HepG2 (cell line): ENCODE results near the gene STX10. TPM values are rescaled to one million over a fixed set of nuclear protein-coding genes. Genes with fewer than 3 reads are reported as not detected.

ENCODE experiments used
- ATAC-seq: fragments of 200-7000 bp; cut with Tn5 transposase; 3 replicates; pipeline ENCODE4 v1.9.1; 2020; ENCODE audit warnings: mild to moderate bottlenecking, moderate library complexity
- BruUV-seq: library from RNA; stranded (reverse); fragments of 400-500 nt; replicated peaks from 2 replicates; lab custom pipeline; 2021; lab: Mats Ljungman, UMichigan
- CTCF ChIA-PET: fragments of 300-600 bp; formaldehyde crosslinking; extraction: SDS; loops from one replicate; lab custom pipeline; 2021; ENCODE audit warnings: low total read pairs, inconsistent platforms, low intra/inter-chr PET ratio; lab: Yijun Ruan, JAX
- POLR2A ChIA-PET: fragments of 350-600 bp; sonication (Branson Sonifier 250); formaldehyde crosslinking; loops from one replicate; lab custom pipeline; 2020; ENCODE audit warnings: antibody characterized with exemption, inconsistent platforms; lab: Yijun Ruan, JAX
- DNase-seq: peaks from one replicate; pipeline ENCODE4 v3.0.0-alpha.2; 2015; ENCODE audit warnings: low spot score
- FAIRE-seq: peaks from 3 replicates; lab custom pipeline; 2011; peaks lifted over from hg19 to GRCh38; lab: Jason Lieb, UNC
- H2AFZ ChIP-seq: one replicate; pipeline ENCODE4 v1.6.1; 2011; ENCODE audit warnings: low read length, inconsistent platforms
- H3K27ac ChIP-seq: fragments of 300-600 bp; 3 replicates; pipeline ENCODE4 v1.8.0; 2011; ENCODE audit warnings: mixed run types, mild to moderate bottlenecking, mixed read lengths, low read length, inconsistent platforms; ENCODE audit not compliant: insufficient read depth; ENCODE audit errors: extremely low read length
- H3K27me3 ChIP-seq, 2 experiments: fragments of 200-600 bp in 1 of 2; 2 replicates in 1 of 2; 3 replicates in 1 of 2; pipeline versions ENCODE4 v1.6.0 to v1.8.0; 2011; ENCODE audit warnings: low read length in 2 of 2, mild to moderate bottlenecking in 2 of 2, moderate library complexity in 2 of 2, inconsistent platforms in 1 of 2; ENCODE audit not compliant: insufficient read depth in 2 of 2, control insufficient read depth in 1 of 2
- H3K36me3 ChIP-seq, 2 experiments: fragments of 200-600 bp in 1 of 2; replicated peaks in 1 of 2; 2 replicates in 1 of 2; 3 replicates in 1 of 2; pipeline versions ENCODE4 v1.5.1 to v1.8.0; 2011; ENCODE audit warnings: low read length in 2 of 2, inconsistent platforms in 1 of 2; ENCODE audit not compliant: insufficient read depth in 2 of 2, control insufficient read depth in 1 of 2
- H3K4me1 ChIP-seq: 2 replicates; pipeline ENCODE4 v1.5.1; 2012; ENCODE audit warnings: low read length, inconsistent platforms; ENCODE audit not compliant: insufficient read depth
- H3K4me2 ChIP-seq: 2 replicates; pipeline ENCODE4 v1.6.0; 2011; ENCODE audit warnings: low read depth, low read length, inconsistent platforms
- H3K4me3 ChIP-seq, 3 experiments: fragments of 200-600 bp in 1 of 3; sonication (generic), shearing (Covaris generic) in 1 of 3; replicated peaks in 1 of 3; 2 replicates each; pipeline ENCODE4 v1.5.1; 2011 to 2016; ENCODE audit warnings: low read length in 3 of 3, inconsistent platforms in 2 of 3, low read depth in 2 of 3, mild to moderate bottlenecking in 2 of 3, control low read depth in 1 of 3, mixed read lengths in 1 of 3; ENCODE audit not compliant: insufficient read depth in 1 of 3
- H3K79me2 ChIP-seq: one replicate; pipeline ENCODE4 v1.6.1; 2011; ENCODE audit warnings: low read length, inconsistent platforms; ENCODE audit not compliant: insufficient read depth
- H3K9ac ChIP-seq: 2 replicates; pipeline ENCODE4 v1.6.0; 2011; ENCODE audit warnings: mild to moderate bottlenecking, low read depth, low read length, inconsistent platforms; ENCODE audit not compliant: insufficient read depth
- H3K9me3 ChIP-seq: 2 replicates; pipeline ENCODE4 v1.5.1; 2012; ENCODE audit warnings: mild to moderate bottlenecking, low read length
- H4K20me1 ChIP-seq: 2 replicates; pipeline ENCODE4 v1.6.0; 2011; ENCODE audit warnings: inconsistent platforms, mild to moderate bottlenecking, low read length, moderate library complexity; ENCODE audit not compliant: insufficient read depth
- EHMT2 ChIP-seq: fragments of 200-600 bp; sonication (generic); IDR thresholded peaks from 2 replicates; pipeline ENCODE4 v1.7.0; 2017; ENCODE audit warnings: antibody characterized with exemption, low read depth, low read length, borderline replicate concordance
- FOXK2 ChIP-seq: fragments of 450-650 bp; IDR thresholded peaks from 2 replicates; pipeline ENCODE4 v1.6.1; 2016
- GFI1 ChIP-seq: sonication (generic); formaldehyde crosslinking; IDR thresholded peaks from 2 replicates; pipeline ENCODE4 v1.5.0; 2020; ENCODE audit warnings: missing genetic modification reagents, mild to moderate bottlenecking, borderline replicate concordance
- NR2F2 ChIP-seq: IDR thresholded peaks from 2 replicates; pipeline ENCODE4 v1.6.1; 2012; ENCODE audit warnings: low read depth, inconsistent platforms, borderline replicate concordance
- ZNF547 ChIP-seq: sonication (generic); formaldehyde crosslinking; IDR thresholded peaks from 2 replicates; pipeline ENCODE4 v1.5.1; 2020; ENCODE audit warnings: mild to moderate bottlenecking, missing genetic modification reagents
- ZNF652 ChIP-seq: IDR thresholded peaks from 2 replicates; pipeline ENCODE4 v1.6.1; 2016; ENCODE audit warnings: low read depth, borderline replicate concordance
- WGBS: methylation state at CpG from one replicate; pipeline ENCODE4 v1.1.6; 2017; ENCODE audit warnings: low lambda C conversion rate; 5-methylcytosine and 5-hydroxymethylcytosine counted together
- in situ Hi-C: cut with HindIII; loops from 2 replicates; pipeline ENCODE4 v1.10.0; 2017; ENCODE audit warnings: low pct_unique_long_range_greater_than_20kb; ENCODE audit not compliant: extremely low pct_ligation_motif_present
- intact Hi-C: fragments of 100-400 bp; cut with micrococcal nuclease; formaldehyde crosslinking; loops from one replicate; pipeline ENCODE4 v1.10.0; 2022; ENCODE audit not compliant: unreplicated experiment
- polyA plus RNA-seq, 8 experiments: library from polyadenylated mRNA; depleted of rRNA in 3 of 8; stranded (reverse) in 7 of 8; unstranded in 1 of 8; fragments of >200 nt; fragmentation: Illumina TruSeq in 4 of 8; extraction: Trizol in 4 of 8; gene quantifications; 2 replicates each; pipeline versions ENCODE4 v1.2.1 to v1.2.3, GENCODE V29; 2011 to 2016; ENCODE audit warnings: low read depth in 4 of 8, missing spikeins in 1 of 8, mixed read lengths in 1 of 8; ENCODE audit not compliant: insufficient read depth in 1 of 8
- total RNA-seq, 5 experiments: library from RNA; depleted of rRNA; stranded (reverse); fragments of >200 nt; fragmentation: Illumina TruSeq; extraction: Trizol; gene quantifications; 2 replicates each; pipeline ENCODE4 v1.2.3, GENCODE V29; 2016; ENCODE audit warnings: low read depth in 1 of 5
- TF ChIP-seq, protein P1 (sequence below): sonication (generic); formaldehyde crosslinking; IDR thresholded peaks from 2 replicates; pipeline ENCODE4 v1.4.0; 2020; ENCODE audit warnings: mild to moderate bottlenecking, missing genetic modification reagents, borderline replicate concordance
- TF ChIP-seq, protein P2 (sequence below): sonication (generic); formaldehyde crosslinking; IDR thresholded peaks from 2 replicates; pipeline ENCODE4 v1.4.0; 2020; ENCODE audit warnings: missing genetic modification reagents, borderline replicate concordance

STX10 gene
- total and polyA plus RNA-seq, 2 of the 13 experiments (the other 11 are each of a cell fraction or from before 2014, with no cell fraction given): 47.9 to 66.4 TPM

DNA sequence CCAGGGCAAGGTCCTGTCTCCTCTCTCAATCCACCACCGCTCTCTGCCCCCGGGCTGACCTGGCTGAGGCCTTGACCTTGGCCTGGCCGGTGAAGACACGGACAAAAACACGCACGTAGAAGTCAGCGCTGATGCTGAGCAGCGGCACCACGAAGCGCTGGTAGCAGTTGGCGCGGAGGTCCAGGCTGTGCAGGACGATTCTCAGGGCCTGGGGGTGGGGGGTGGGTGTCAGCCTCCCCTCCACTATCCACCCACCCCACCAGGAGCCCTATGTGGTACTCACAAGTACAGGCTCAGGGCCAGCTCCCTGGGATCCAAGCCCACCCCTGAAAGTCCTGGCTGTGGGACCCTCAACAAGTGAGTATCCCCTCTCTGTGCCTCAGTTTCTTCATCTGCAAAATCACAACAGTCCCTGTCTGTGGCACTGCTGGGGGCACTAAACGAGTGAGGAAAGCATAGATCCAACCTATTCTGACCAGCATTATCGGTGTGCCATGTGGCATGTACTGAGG lies 40.0 kb downstream of the STX10 start:
- TF ChIP-seq EHMT2 (no peak), GFI1 (CRISPR knock-in tag) (no peak), ZNF547 (CRISPR knock-in tag) (no peak), ZNF652 (CRISPR knock-in tag) (no peak), FOXK2 (no peak), NR2F2 (no peak)
- TF ChIP-seq, protein P1, sequence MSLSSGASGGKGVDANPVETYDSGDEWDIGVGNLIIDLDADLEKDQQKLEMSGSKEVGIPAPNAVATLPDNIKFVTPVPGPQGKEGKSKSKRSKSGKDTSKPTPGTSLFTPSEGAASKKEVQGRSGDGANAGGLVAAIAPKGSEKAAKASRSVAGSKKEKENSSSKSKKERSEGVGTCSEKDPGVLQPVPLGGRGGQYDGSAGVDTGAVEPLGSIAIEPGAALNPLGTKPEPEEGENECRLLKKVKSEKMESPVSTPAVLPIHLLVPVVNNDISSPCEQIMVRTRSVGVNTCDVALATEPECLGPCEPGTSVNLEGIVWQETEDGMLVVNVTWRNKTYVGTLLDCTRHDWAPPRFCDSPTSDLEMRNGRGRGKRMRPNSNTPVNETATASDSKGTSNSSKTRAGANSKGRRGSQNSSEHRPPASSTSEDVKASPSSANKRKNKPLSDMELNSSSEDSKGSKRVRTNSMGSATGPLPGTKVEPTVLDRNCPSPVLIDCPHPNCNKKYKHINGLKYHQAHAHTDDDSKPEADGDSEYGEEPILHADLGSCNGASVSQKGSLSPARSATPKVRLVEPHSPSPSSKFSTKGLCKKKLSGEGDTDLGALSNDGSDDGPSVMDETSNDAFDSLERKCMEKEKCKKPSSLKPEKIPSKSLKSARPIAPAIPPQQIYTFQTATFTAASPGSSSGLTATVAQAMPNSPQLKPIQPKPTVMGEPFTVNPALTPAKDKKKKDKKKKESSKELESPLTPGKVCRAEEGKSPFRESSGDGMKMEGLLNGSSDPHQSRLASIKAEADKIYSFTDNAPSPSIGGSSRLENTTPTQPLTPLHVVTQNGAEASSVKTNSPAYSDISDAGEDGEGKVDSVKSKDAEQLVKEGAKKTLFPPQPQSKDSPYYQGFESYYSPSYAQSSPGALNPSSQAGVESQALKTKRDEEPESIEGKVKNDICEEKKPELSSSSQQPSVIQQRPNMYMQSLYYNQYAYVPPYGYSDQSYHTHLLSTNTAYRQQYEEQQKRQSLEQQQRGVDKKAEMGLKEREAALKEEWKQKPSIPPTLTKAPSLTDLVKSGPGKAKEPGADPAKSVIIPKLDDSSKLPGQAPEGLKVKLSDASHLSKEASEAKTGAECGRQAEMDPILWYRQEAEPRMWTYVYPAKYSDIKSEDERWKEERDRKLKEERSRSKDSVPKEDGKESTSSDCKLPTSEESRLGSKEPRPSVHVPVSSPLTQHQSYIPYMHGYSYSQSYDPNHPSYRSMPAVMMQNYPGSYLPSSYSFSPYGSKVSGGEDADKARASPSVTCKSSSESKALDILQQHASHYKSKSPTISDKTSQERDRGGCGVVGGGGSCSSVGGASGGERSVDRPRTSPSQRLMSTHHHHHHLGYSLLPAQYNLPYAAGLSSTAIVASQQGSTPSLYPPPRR (CRISPR knock-in tag): no peak
- TF ChIP-seq, protein P2, sequence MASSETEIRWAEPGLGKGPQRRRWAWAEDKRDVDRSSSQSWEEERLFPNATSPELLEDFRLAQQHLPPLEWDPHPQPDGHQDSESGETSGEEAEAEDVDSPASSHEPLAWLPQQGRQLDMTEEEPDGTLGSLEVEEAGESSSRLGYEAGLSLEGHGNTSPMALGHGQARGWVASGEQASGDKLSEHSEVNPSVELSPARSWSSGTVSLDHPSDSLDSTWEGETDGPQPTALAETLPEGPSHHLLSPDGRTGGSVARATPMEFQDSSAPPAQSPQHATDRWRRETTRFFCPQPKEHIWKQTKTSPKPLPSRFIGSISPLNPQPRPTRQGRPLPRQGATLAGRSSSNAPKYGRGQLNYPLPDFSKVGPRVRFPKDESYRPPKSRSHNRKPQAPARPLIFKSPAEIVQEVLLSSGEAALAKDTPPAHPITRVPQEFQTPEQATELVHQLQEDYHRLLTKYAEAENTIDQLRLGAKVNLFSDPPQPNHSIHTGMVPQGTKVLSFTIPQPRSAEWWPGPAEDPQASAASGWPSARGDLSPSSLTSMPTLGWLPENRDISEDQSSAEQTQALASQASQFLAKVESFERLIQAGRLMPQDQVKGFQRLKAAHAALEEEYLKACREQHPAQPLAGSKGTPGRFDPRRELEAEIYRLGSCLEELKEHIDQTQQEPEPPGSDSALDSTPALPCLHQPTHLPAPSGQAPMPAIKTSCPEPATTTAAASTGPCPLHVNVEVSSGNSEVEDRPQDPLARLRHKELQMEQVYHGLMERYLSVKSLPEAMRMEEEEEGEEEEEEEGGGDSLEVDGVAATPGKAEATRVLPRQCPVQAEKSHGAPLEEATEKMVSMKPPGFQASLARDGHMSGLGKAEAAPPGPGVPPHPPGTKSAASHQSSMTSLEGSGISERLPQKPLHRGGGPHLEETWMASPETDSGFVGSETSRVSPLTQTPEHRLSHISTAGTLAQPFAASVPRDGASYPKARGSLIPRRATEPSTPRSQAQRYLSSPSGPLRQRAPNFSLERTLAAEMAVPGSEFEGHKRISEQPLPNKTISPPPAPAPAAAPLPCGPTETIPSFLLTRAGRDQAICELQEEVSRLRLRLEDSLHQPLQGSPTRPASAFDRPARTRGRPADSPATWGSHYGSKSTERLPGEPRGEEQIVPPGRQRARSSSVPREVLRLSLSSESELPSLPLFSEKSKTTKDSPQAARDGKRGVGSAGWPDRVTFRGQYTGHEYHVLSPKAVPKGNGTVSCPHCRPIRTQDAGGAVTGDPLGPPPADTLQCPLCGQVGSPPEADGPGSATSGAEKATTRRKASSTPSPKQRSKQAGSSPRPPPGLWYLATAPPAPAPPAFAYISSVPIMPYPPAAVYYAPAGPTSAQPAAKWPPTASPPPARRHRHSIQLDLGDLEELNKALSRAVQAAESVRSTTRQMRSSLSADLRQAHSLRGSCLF (CRISPR knock-in tag): no peak
- CTCF ChIA-PET: no interaction called here
- peaks cover 6% of the 10 kb centered on the region for H3K4me1 ChIP-seq
- H3K27me3 ChIP-seq: no peaks in the 10 kb centered on the region
- DNase-seq: no peak
- in situ Hi-C loops: no loop called here
- H3K27ac ChIP-seq: no peak overlapping the region
- H4K20me1 ChIP-seq: no peaks in the 10 kb centered on the region
- 97% methylated on average over 3 of the region's 15 CpGs for WGBS
- ATAC-seq: no peak
- POLR2A ChIA-PET: no interaction called here
- H3K9me3 ChIP-seq: no peaks in the 10 kb centered on the region
- H2AFZ ChIP-seq: no peak overlapping the region
- peaks cover 4% of the 10 kb centered on the region for H3K79me2 ChIP-seq
- BruUV-seq: no TSS peak
- no peak for FAIRE-seq
- peaks cover 10 to 21% of the 10 kb centered on the region in 2 experiments; a peak in 4 of 5 replicates for H3K36me3 ChIP-seq
- H3K4me2 ChIP-seq: no peak overlapping the region
- intact Hi-C loops: no loop called here
- H3K4me3 ChIP-seq: no peak overlapping the region
- H3K9ac ChIP-seq: no peak overlapping the region
